Caco-2 (cell line): ENCODE data around the gene USH2A. TPM values are rescaled to one million over a fixed set of nuclear protein-coding genes. Genes with fewer than 3 reads are reported as not detected.

Experiments
- BruUV-seq: library from RNA; stranded (reverse); fragments of 400-500 nt; replicated peaks from 2 replicates; lab custom pipeline; 2021; lab: Mats Ljungman, UMichigan
- CTCF ChIA-PET: fragments of 300-600 bp; sonication (Branson Sonifier 250); formaldehyde crosslinking; loops from one replicate; lab custom pipeline; 2022; ENCODE audit warnings: antibody characterized with exemption; lab: Charles Lee
- POLR2A ChIA-PET: fragments of 300-600 bp; sonication (Branson Sonifier 250); formaldehyde crosslinking; loops from one replicate; lab custom pipeline; 2022; ENCODE audit warnings: antibody characterized with exemption; lab: Charles Lee
- DNase-seq, 2 experiments: peaks; one replicate each; pipeline versions ENCODE4 v3.0.0 to v3.0.0-alpha.2; 2020 to 2022
- H3K27me3 ChIP-seq: replicated peaks from 2 replicates; pipeline ENCODE4 v1.6.0; 2011; ENCODE audit warnings: low read length; ENCODE audit not compliant: control insufficient read depth, insufficient read depth
- H3K36me3 ChIP-seq: 2 replicates; pipeline ENCODE4 v1.5.1; 2011; ENCODE audit warnings: low read length; ENCODE audit not compliant: control insufficient read depth, insufficient read depth
- H3K4me1 ChIP-seq: fragments of 250-450 bp; sonication (Bioruptor Pico); 2 replicates; pipeline ENCODE4 v1.5.1; 2020; ENCODE audit warnings: mild to moderate bottlenecking
- H3K4me3 ChIP-seq: 2 replicates; pipeline ENCODE4 v1.5.1; 2011; ENCODE audit warnings: low read depth, mild to moderate bottlenecking, control low read depth, low read length
- H3K9me3 ChIP-seq: fragments of 250-450 bp; sonication (Bioruptor Pico); 2 replicates; pipeline ENCODE4 v1.5.1; 2020; ENCODE audit warnings: mild to moderate bottlenecking, moderate library complexity
- H3K27ac Mint-ChIP-seq: one replicate; pipeline ENCODE4 v1.8.0; 2022; ENCODE audit warnings: mixed read lengths; ENCODE audit not compliant: unreplicated experiment
- H3K27me3 Mint-ChIP-seq: one replicate; pipeline ENCODE4 v1.8.0; 2022; ENCODE audit warnings: mixed read lengths; ENCODE audit not compliant: insufficient read depth, unreplicated experiment
- H3K36me3 Mint-ChIP-seq: one replicate; pipeline ENCODE4 v1.8.0; 2022; ENCODE audit warnings: mild to moderate bottlenecking, mixed read lengths; ENCODE audit not compliant: insufficient read depth, unreplicated experiment
- H3K4me1 Mint-ChIP-seq: one replicate; pipeline ENCODE4 v1.8.0; 2022; ENCODE audit warnings: low read depth, mixed read lengths; ENCODE audit not compliant: unreplicated experiment
- H3K4me3 Mint-ChIP-seq: one replicate; pipeline ENCODE4 v1.8.0; 2022; ENCODE audit warnings: mild to moderate bottlenecking, moderate library complexity, mixed read lengths; ENCODE audit not compliant: unreplicated experiment
- H3K9me3 Mint-ChIP-seq: one replicate; pipeline ENCODE4 v1.8.0; 2022; ENCODE audit warnings: mixed read lengths; ENCODE audit not compliant: unreplicated experiment
- CTCF ChIP-seq, 2 experiments: fragments of 200-600 bp in 1 of 2; IDR thresholded peaks; 1 replicate in 1 of 2; 2 replicates in 1 of 2; pipeline versions ENCODE4 v1.5.1 to v1.8.0; 2011 to 2022; ENCODE audit warnings: antibody characterized with exemption in 1 of 2, control low read depth in 1 of 2, inconsistent platforms in 1 of 2, low read depth in 1 of 2, low read length in 1 of 2, mild to moderate bottlenecking in 1 of 2, moderate library complexity in 1 of 2; ENCODE audit not compliant: insufficient read depth in 1 of 2, severe bottlenecking in 1 of 2, unreplicated experiment in 1 of 2
- intact Hi-C: fragments of 100-400 bp; cut with micrococcal nuclease; formaldehyde crosslinking; loops from one replicate; pipeline ENCODE4 v1.10.0; 2022; ENCODE audit not compliant: unreplicated experiment
- total RNA-seq: library from RNA; stranded (reverse); gene quantifications from 2 replicates; pipeline ENCODE4 v1.2.3, GENCODE V29; 2022

The USH2A gene
- total RNA-seq, 1 experiment from 2014 or later = 0.11 TPM

GRCh38 chr1:215748431-215748830 is 674.8 kb downstream of the USH2A start:
- no peaks in the 10 kb centered on the region for H3K27me3 Mint-ChIP-seq
- TF ChIP-seq CTCF (IDR thresholded peaks at IDR 0.05; ENCODE audit: insufficient read depth in 1 of 2, low read depth in 1 of 2, low read length in 1 of 2, severe bottlenecking in 1 of 2, unreplicated experiment in 1 of 2) = no peak
- BruUV-seq = no TSS peak
- intact Hi-C loops = no loop called here
- Histone ChIP-seq H3K36me3 (no peaks in the 10 kb centered on the region), H3K4me3 (no peak overlapping the region), H3K4me1 (no peaks in the 10 kb centered on the region), H3K27me3 (no peaks in the 10 kb centered on the region), H3K9me3 (no peaks in the 10 kb centered on the region)
- no peak for DNase-seq
- ChIA-PET POLR2A (no interaction called here), CTCF (no interaction called here)
- no peaks in the 10 kb centered on the region for H3K36me3 Mint-ChIP-seq
- no peak overlapping the region for H3K4me3 Mint-ChIP-seq
- no peaks in the 10 kb centered on the region for H3K9me3 Mint-ChIP-seq
- no peaks in the 10 kb centered on the region for H3K4me1 Mint-ChIP-seq
- H3K27ac Mint-ChIP-seq = no peak overlapping the region

GRCh38 chr1:215744419-215744818 is 678.8 kb downstream of the USH2A start:
- no TSS peak for BruUV-seq
- Histone ChIP-seq H3K4me3 (no peak overlapping the region), H3K4me1 (no peaks in the 10 kb centered on the region), H3K27me3 (no peaks in the 10 kb centered on the region), H3K36me3 (no peaks in the 10 kb centered on the region), H3K9me3 (no peaks in the 10 kb centered on the region)
- no peak for TF ChIP-seq CTCF (IDR thresholded peaks at IDR 0.05; ENCODE audit: insufficient read depth in 1 of 2, low read depth in 1 of 2, low read length in 1 of 2, severe bottlenecking in 1 of 2, unreplicated experiment in 1 of 2)
- peaks cover 3% of the 10 kb centered on the region for H3K27me3 Mint-ChIP-seq
- POLR2A ChIA-PET = no interaction called here
- H3K9me3 Mint-ChIP-seq = no peaks in the 10 kb centered on the region
- no peaks in the 10 kb centered on the region for H3K4me1 Mint-ChIP-seq
- DNase-seq = no peak
- intact Hi-C loops = no loop called here
- H3K36me3 Mint-ChIP-seq = no peaks in the 10 kb centered on the region
- CTCF ChIA-PET = no interaction called here
- no peak overlapping the region for H3K4me3 Mint-ChIP-seq
- H3K27ac Mint-ChIP-seq = no peak overlapping the region

- DNase-seq = no peak
- Histone ChIP-seq H3K27me3 (no peaks in the 10 kb centered on the region), H3K4me1 (no peaks in the 10 kb centered on the region), H3K9me3 (no peaks in the 10 kb centered on the region), H3K4me3 (no peak overlapping the region), H3K36me3 (no peaks in the 10 kb centered on the region)
- Mint-ChIP-seq H3K4me1 (no peaks in the 10 kb centered on the region), H3K27ac (no peak overlapping the region), H3K27me3 (peaks cover 3% of the 10 kb centered on the region), H3K4me3 (no peak overlapping the region), H3K36me3 (no peaks in the 10 kb centered on the region), H3K9me3 (peaks cover 13% of the 10 kb centered on the region)
- no TSS peak for BruUV-seq
- intact Hi-C loops = no loop called here
- ChIA-PET POLR2A (no interaction called here), CTCF (no interaction called here)
- TF ChIP-seq CTCF (IDR thresholded peaks at IDR 0.05; ENCODE audit: insufficient read depth in 1 of 2, low read depth in 1 of 2, low read length in 1 of 2, severe bottlenecking in 1 of 2, unreplicated experiment in 1 of 2) = no peak
These were observed 684.2 kb downstream of the USH2A start for GRCh38 chr1:215739025-215739424.
